Neural cell (in vitro differentiated cells): ENCODE measurements around the gene HEPHL1. TPM values are rescaled to one million over a fixed set of nuclear protein-coding genes. Genes with fewer than 3 reads are reported as not detected.

Experiments used
- H2AFZ ChIP-seq: fragments of 200-600, 300-800 bp; sonication (generic), shearing (Covaris generic); 2 replicates; pipeline ENCODE4 v1.6.0; 2014; ENCODE audit warnings: low read depth, mild to moderate bottlenecking, antibody characterized with exemption, low read length, moderate library complexity
- H3F3A ChIP-seq: fragments of 200-600 bp; shearing (Covaris generic); 2 replicates; pipeline ENCODE4 v1.6.1; 2016; ENCODE audit warnings: mild to moderate bottlenecking, moderate library complexity, mixed read lengths, antibody characterized with exemption, low read length; ENCODE audit not compliant: insufficient read depth, poor library complexity, severe bottlenecking
- H3K27ac ChIP-seq: fragments of 200-600, 300-800 bp; sonication (generic), shearing (Covaris generic); 2 replicates; pipeline ENCODE4 v1.5.1; 2014; ENCODE audit warnings: mild to moderate bottlenecking, low read length, moderate library complexity
- H3K27me3 ChIP-seq: fragments of 300-800, 200-600 bp; sonication (generic), shearing (Covaris generic); 2 replicates; pipeline ENCODE4 v1.6.0; 2014; ENCODE audit warnings: mild to moderate bottlenecking, low read depth, low read length, moderate library complexity; ENCODE audit not compliant: insufficient read depth
- H3K36me3 ChIP-seq: fragments of 300-800, 200-600 bp; sonication (generic), shearing (Covaris generic); 2 replicates; pipeline ENCODE4 v1.5.1; 2014; ENCODE audit warnings: mild to moderate bottlenecking, antibody characterized with exemption, low read length, moderate library complexity; ENCODE audit not compliant: insufficient read depth
- H3K4me2 ChIP-seq: fragments of 300-800, 200-600 bp; sonication (generic), shearing (Covaris generic); 2 replicates; pipeline ENCODE4 v1.6.0; 2014; ENCODE audit warnings: mild to moderate bottlenecking, low read length
- H3K4me3 ChIP-seq: fragments of 300-800, 200-600 bp; sonication (generic), shearing (Covaris generic); 2 replicates; pipeline ENCODE4 v1.5.1; 2014; ENCODE audit warnings: mild to moderate bottlenecking, low read length, moderate library complexity
- H3K79me2 ChIP-seq: fragments of 200-600 bp; shearing (Covaris generic); replicated peaks from 2 replicates; pipeline ENCODE4 v1.6.0; 2014; ENCODE audit warnings: mild to moderate bottlenecking, low read length, moderate library complexity; ENCODE audit not compliant: insufficient read depth
- H3K9ac ChIP-seq: fragments of 300-800, 200-600 bp; sonication (generic), shearing (Covaris generic); 2 replicates; pipeline ENCODE4 v1.6.1; 2016; ENCODE audit warnings: mild to moderate bottlenecking, low read length, mixed read lengths
- H3K9me2 ChIP-seq: fragments of 200-600 bp; shearing (Covaris generic); 2 replicates; pipeline ENCODE4 v1.6.1; 2016; ENCODE audit warnings: mild to moderate bottlenecking, low read length, mixed read lengths; ENCODE audit not compliant: insufficient read depth
- H3K9me3 ChIP-seq: fragments of 200-600, 300-800 bp; sonication (generic), shearing (Covaris generic); 2 replicates; pipeline ENCODE4 v1.6.1; 2016; ENCODE audit warnings: mild to moderate bottlenecking, mixed run types, low read length, moderate library complexity, mixed read lengths
- H4K20me1 ChIP-seq: fragments of 200-600 bp; shearing (Covaris generic); 2 replicates; pipeline ENCODE4 v1.6.1; 2016; ENCODE audit warnings: mild to moderate bottlenecking, mixed run types; ENCODE audit not compliant: insufficient read depth
- EP300 ChIP-seq: fragments of 450-650 bp; conservative IDR thresholded peaks from 2 replicates; pipeline ENCODE4 v1.6.1; 2014; ENCODE audit warnings: antibody characterized with exemption, mild to moderate bottlenecking, moderate library complexity; ENCODE audit not compliant: poor library complexity, severe bottlenecking
- EZH2 ChIP-seq: fragments of 200-600, 300-800 bp; shearing (Covaris generic), sonication (generic); IDR thresholded peaks from 2 replicates; pipeline ENCODE4 v1.6.1; 2014; ENCODE audit warnings: antibody characterized with exemption, low read length, borderline replicate concordance, mild to moderate bottlenecking; ENCODE audit not compliant: insufficient read depth, poor library complexity, severe bottlenecking
- MXI1 ChIP-seq: fragments of 450-650 bp; conservative IDR thresholded peaks from 2 replicates; pipeline ENCODE4 v1.6.1; 2014; ENCODE audit warnings: antibody characterized with exemption, mild to moderate bottlenecking; ENCODE audit not compliant: poor library complexity, severe bottlenecking
- POLR2AphosphoS5 ChIP-seq: IDR thresholded peaks from 2 replicates; pipeline ENCODE4 v1.6.1; 2012
- RAD21 ChIP-seq: fragments of 450-650 bp; conservative IDR thresholded peaks from 2 replicates; pipeline ENCODE4 v1.6.1; 2014; ENCODE audit warnings: antibody characterized with exemption, mild to moderate bottlenecking, moderate library complexity
- SMC3 ChIP-seq: fragments of 450-650 bp; conservative IDR thresholded peaks from 2 replicates; pipeline ENCODE4 v1.6.1; 2014; ENCODE audit warnings: antibody characterized with exemption, mild to moderate bottlenecking, moderate library complexity; ENCODE audit not compliant: poor library complexity
- TAF1 ChIP-seq: IDR thresholded peaks from 2 replicates; pipeline ENCODE4 v1.6.1; 2012; ENCODE audit warnings: low read depth
- polyA plus RNA-seq: library from polyadenylated mRNA; depleted of rRNA; stranded (reverse); fragments of >200 nt; gene quantifications from 2 replicates; pipeline ENCODE4 v1.2.3, GENCODE V29; 2014
- TF ChIP-seq, protein P1 (sequence below): IDR thresholded peaks from 2 replicates; pipeline ENCODE4 v1.6.1; 2012; ENCODE audit warnings: borderline replicate concordance
- TF ChIP-seq, protein P2 (sequence below): fragments of 450-650 bp; IDR thresholded peaks from 2 replicates; pipeline ENCODE4 v1.5.1; 2014; ENCODE audit warnings: antibody characterized with exemption, mild to moderate bottlenecking, moderate library complexity; ENCODE audit not compliant: poor library complexity, severe bottlenecking

The HEPHL1 gene
- polyA plus RNA-seq, 1 donor from 2014 or later = not detected

DNA sequence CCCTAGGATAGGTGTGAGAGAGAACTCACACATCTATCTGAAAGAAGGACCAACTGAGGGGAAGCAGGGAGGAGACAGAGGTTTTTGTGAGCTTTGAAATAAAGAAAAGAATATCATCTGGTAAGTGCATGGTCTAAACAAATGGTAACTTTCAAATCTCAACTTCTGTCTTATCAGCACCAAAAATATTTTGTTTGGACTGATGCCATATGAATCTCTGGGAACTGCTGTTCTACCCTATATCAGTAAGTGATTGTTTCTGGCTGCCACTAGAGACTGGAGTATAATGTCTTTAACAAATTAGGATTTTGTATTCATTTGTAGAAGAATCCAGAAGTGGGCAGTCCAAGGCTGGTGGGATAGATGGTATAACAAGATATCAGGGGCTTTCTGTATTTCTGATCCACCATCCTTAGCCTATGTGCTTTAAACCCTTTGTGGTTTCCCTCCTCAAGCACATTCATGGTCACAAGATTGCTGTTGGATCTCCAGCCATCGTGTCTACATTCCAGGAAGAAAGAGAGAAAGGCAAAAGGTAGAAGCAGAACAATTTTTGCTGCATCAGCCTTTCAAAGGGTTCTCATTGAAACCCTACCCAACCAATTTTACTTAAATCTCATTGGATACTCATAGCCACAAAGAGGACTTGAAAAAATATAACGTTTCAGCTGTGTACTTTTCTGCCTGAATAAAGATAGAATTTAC is 4.7 kb downstream of the HEPHL1 start:
- no peak overlapping the region for H3K27ac ChIP-seq
- no peaks in the 10 kb centered on the region for H3K36me3 ChIP-seq
- H3K4me2 ChIP-seq = no peak overlapping the region

DNA sequence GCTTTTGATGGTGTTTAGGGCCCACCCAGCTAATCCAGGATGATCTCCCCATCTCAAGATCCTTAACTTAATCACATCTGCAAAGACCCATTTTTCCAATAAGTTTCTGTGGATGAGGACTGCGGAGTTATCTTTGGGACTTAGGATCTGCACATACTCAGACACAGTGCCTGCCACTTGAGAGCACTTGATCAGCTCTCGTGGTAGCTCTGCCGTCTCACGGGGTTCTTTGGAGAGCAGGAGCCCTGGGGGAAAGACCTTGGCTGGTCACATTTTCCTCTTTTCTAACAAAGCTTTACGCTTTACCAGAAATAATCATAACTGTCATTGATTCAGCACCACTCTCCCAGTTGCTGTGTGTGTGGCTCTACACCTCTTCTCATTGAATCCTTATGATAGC is 6.1 kb downstream of the HEPHL1 start:
- Histone ChIP-seq H3K79me2 (no peaks in the 10 kb centered on the region), H3K9me2 (no peaks in the 10 kb centered on the region), H3K27ac (no peak overlapping the region), H3K4me2 (no peak overlapping the region), H2AFZ (no peak overlapping the region), H3K9me3 (no peaks in the 10 kb centered on the region), H3K27me3 (no peaks in the 10 kb centered on the region), H3F3A (no peaks in the 10 kb centered on the region), H3K9ac (no peak overlapping the region), H3K36me3 (no peaks in the 10 kb centered on the region), H3K4me3 (no peak overlapping the region), H4K20me1 (no peaks in the 10 kb centered on the region)
- TF ChIP-seq, protein P1, sequence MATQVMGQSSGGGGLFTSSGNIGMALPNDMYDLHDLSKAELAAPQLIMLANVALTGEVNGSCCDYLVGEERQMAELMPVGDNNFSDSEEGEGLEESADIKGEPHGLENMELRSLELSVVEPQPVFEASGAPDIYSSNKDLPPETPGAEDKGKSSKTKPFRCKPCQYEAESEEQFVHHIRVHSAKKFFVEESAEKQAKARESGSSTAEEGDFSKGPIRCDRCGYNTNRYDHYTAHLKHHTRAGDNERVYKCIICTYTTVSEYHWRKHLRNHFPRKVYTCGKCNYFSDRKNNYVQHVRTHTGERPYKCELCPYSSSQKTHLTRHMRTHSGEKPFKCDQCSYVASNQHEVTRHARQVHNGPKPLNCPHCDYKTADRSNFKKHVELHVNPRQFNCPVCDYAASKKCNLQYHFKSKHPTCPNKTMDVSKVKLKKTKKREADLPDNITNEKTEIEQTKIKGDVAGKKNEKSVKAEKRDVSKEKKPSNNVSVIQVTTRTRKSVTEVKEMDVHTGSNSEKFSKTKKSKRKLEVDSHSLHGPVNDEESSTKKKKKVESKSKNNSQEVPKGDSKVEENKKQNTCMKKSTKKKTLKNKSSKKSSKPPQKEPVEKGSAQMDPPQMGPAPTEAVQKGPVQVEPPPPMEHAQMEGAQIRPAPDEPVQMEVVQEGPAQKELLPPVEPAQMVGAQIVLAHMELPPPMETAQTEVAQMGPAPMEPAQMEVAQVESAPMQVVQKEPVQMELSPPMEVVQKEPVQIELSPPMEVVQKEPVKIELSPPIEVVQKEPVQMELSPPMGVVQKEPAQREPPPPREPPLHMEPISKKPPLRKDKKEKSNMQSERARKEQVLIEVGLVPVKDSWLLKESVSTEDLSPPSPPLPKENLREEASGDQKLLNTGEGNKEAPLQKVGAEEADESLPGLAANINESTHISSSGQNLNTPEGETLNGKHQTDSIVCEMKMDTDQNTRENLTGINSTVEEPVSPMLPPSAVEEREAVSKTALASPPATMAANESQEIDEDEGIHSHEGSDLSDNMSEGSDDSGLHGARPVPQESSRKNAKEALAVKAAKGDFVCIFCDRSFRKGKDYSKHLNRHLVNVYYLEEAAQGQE = no peak
- TF ChIP-seq EZH2 = no peak
- no peak for TF ChIP-seq POLR2AphosphoS5
- TF ChIP-seq, protein P2, sequence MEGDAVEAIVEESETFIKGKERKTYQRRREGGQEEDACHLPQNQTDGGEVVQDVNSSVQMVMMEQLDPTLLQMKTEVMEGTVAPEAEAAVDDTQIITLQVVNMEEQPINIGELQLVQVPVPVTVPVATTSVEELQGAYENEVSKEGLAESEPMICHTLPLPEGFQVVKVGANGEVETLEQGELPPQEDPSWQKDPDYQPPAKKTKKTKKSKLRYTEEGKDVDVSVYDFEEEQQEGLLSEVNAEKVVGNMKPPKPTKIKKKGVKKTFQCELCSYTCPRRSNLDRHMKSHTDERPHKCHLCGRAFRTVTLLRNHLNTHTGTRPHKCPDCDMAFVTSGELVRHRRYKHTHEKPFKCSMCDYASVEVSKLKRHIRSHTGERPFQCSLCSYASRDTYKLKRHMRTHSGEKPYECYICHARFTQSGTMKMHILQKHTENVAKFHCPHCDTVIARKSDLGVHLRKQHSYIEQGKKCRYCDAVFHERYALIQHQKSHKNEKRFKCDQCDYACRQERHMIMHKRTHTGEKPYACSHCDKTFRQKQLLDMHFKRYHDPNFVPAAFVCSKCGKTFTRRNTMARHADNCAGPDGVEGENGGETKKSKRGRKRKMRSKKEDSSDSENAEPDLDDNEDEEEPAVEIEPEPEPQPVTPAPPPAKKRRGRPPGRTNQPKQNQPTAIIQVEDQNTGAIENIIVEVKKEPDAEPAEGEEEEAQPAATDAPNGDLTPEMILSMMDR = no peak
- TF ChIP-seq SMC3 = no peak
- no peak for TF ChIP-seq TAF1
- TF ChIP-seq EP300 = no peak
- no peak for TF ChIP-seq MXI1
- no peak for TF ChIP-seq RAD21

More for the DNA sequence above, 4.7 kb downstream of the HEPHL1 start:
- H3K9me3 ChIP-seq = no peaks in the 10 kb centered on the region
- no peak overlapping the region for H3K9ac ChIP-seq
- TF ChIP-seq MXI1 (no peak), RAD21 (no peak), POLR2AphosphoS5 (no peak), EZH2 (no peak)
- TF ChIP-seq, protein P2 = no peak
- TF ChIP-seq, protein P1 = no peak
- no peak overlapping the region for H3K4me3 ChIP-seq
- no peaks in the 10 kb centered on the region for H3K79me2 ChIP-seq
- no peaks in the 10 kb centered on the region for H3K27me3 ChIP-seq
- H4K20me1 ChIP-seq = no peaks in the 10 kb centered on the region
- H3K9me2 ChIP-seq = no peaks in the 10 kb centered on the region
- H2AFZ ChIP-seq = no peak overlapping the region
- H3F3A ChIP-seq = no peaks in the 10 kb centered on the region
